ENCODE measurements around the gene CTNNBL1.

Gene CTNNBL1

GRCh38 chr20:37882961-37883712, 189.3 kb downstream of the CTNNBL1 start:
- no peak for DNase-seq (ENCODE audit: low read depth)
- H3K4me3 ChIP-seq (ENCODE audit: low read length): no peak overlapping the region
- TF ChIP-seq, protein P1, sequence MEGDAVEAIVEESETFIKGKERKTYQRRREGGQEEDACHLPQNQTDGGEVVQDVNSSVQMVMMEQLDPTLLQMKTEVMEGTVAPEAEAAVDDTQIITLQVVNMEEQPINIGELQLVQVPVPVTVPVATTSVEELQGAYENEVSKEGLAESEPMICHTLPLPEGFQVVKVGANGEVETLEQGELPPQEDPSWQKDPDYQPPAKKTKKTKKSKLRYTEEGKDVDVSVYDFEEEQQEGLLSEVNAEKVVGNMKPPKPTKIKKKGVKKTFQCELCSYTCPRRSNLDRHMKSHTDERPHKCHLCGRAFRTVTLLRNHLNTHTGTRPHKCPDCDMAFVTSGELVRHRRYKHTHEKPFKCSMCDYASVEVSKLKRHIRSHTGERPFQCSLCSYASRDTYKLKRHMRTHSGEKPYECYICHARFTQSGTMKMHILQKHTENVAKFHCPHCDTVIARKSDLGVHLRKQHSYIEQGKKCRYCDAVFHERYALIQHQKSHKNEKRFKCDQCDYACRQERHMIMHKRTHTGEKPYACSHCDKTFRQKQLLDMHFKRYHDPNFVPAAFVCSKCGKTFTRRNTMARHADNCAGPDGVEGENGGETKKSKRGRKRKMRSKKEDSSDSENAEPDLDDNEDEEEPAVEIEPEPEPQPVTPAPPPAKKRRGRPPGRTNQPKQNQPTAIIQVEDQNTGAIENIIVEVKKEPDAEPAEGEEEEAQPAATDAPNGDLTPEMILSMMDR (conservative IDR thresholded peaks at IDR 0.05; ENCODE audit: low read length): no peak

- H3K4me3 ChIP-seq (ENCODE audit: low read length): no peak overlapping the region
- DNase-seq (ENCODE audit: low read depth): no peak
- TF ChIP-seq, protein P1 (conservative IDR thresholded peaks at IDR 0.05; ENCODE audit: low read length): no peak
Observed at GRCh38 chr20:37885042-37885441, 191.2 kb downstream of the CTNNBL1 start.

DNA sequence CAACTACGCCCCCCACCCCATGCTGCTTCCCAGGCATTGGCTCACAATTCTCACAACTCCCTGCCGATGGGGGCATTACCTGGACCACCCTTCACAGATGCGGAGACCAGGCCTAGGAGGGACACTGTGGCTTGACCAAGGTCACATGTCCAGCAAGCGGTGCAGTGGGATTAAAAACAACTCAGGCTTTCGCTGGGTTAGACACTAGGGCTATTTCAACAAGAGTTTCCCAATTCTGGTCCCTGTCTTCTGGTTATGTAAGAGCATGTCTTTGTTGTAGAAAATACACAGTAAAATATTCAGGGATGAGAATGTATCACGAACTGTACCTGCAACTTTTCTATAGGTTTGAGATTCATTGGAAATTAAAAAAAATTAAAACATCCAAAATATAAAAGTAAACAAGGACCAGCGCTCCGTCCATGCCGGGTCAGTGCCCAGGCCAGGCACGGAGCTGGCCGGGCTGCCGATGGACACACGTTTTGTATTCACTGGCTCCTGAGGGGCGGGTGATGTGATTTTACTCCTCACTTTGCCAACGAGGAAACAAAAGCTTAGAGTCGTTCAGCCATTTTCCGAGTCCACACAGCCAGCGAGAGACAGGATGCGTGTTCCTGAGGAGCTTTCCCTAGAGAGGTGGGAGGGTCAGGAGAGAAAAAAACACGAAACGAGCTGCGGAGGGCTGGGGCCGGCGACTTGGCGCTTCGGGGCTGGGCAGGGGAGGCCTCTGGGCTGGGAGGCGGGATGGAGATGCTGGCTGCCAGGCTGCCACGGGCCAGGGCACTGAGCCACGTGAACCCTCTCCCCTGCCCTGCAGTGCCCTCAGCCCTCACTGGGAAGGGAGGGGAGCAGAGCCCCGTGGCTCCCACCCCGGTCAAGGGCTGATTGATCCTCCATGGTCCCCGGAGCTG, 192.0 kb downstream of the CTNNBL1 start:
- TF ChIP-seq, protein P1 (conservative IDR thresholded peaks at IDR 0.05; ENCODE audit: low read length): no peak
- no peak for DNase-seq (ENCODE audit: low read depth)
- no peak overlapping the region for H3K4me3 ChIP-seq (ENCODE audit: low read length)

- no peak overlapping the region for H3K4me3 ChIP-seq (ENCODE audit: low read length)
- TF ChIP-seq, protein P1 (conservative IDR thresholded peaks at IDR 0.05; ENCODE audit: low read length): no peak
- peak; percentile 13 for DNase-seq (ENCODE audit: low read depth)
Observed at GRCh38 chr20:37886851-37887297, 193.0 kb downstream of the CTNNBL1 start.

- no peak for DNase-seq (ENCODE audit: low read depth)
- no peak overlapping the region for H3K4me3 ChIP-seq (ENCODE audit: low read length)
- TF ChIP-seq, protein P1 (conservative IDR thresholded peaks at IDR 0.05; ENCODE audit: low read length): no peak
Observed at GRCh38 chr20:37888641-37889040, 194.8 kb downstream of the CTNNBL1 start.

GRCh38 chr20:37890108-37890507, 196.3 kb downstream of the CTNNBL1 start:
- no peak for DNase-seq (ENCODE audit: low read depth)
- TF ChIP-seq, protein P1 (conservative IDR thresholded peaks at IDR 0.05; ENCODE audit: low read length): no peak
- H3K4me3 ChIP-seq (ENCODE audit: low read length): no peak overlapping the region
